CD4-positive, alpha-beta T cell treated with Interleukin-1 beta for 1 hour (primary cell): ENCODE measurements around the gene ANXA2R.

Source experiments
- DNase-seq, 2 donors: peaks; one replicate each; pipeline ENCODE4 v3.0.0-alpha.2; 2020 to 2022

The ANXA2R gene

DNA sequence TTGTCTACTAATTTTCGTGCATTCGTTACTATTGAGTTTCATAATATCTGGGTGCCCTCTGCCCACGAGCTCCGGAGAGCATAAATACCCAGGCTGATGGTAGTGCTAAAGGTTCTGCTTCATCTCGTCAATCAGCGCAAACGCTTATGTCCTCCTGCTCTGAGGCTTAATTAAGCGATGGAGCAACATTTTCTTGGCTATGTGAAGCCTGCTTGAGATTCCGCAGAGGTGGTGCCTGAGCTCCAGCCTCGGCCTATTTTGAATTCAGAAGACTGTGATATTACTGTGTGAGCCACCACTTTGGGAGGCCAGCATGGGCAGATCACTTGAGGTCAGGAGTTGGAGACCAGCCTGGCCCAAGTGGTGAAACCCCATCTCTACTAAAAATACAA is 44.8 kb downstream of the ANXA2R start:
- DNase-seq: no peak

DNA sequence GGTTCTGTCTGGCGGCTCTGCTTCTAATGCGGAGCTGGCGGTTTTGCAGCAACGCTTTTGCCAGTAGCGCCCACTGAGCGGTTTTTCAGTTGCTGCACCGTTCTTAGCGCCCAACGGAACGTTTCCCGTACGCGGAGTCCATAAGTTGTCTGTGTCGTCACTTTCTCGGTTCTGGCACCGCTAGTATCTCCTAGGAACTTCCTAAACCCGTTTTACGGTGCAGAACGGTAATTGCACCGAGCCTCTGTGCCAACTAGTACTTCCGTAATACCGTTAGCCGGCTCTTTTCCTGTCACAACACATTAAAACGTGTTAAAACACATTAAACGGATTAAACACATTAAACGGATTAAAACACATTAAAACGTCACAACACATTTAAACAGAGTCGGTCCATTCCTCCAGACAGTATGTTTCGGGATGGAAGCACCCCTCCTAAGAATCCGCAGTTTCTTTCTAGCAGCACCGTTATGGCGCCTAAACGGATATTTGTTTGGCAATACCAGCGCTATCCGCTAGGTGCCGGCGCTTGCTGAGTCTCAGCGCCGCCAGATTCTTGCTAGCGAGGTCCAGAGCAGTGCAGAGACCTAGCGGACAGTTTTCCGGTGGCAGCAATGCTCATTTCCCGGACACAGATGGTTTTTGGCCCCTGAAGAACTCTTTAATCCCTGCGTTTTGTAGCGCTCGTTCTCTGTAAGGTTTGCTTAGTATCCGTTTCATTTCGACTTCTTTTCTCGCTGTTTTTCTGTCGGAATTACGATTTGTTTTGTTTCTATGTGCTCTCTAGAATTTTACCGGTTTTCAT is 45.4 kb downstream of the ANXA2R start:
- peak; percentile 89 to 92 for DNase-seq

DNA sequence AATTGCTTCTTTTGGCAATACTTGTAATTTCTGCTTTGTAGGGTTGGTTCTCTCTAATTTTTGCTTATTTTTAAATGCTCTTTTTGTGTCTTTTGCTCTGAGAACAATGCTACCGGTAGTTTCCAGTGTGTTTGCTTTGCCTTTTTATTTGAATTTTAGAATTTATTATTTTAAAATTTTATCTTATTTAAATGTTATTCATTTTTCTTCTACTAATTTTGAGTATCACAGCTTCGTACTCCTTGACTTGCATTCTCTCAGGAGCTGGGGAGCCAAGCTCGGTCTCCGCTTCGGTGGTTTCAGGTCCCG is 45.9 kb downstream of the ANXA2R start:
- no peak for DNase-seq

DNA sequence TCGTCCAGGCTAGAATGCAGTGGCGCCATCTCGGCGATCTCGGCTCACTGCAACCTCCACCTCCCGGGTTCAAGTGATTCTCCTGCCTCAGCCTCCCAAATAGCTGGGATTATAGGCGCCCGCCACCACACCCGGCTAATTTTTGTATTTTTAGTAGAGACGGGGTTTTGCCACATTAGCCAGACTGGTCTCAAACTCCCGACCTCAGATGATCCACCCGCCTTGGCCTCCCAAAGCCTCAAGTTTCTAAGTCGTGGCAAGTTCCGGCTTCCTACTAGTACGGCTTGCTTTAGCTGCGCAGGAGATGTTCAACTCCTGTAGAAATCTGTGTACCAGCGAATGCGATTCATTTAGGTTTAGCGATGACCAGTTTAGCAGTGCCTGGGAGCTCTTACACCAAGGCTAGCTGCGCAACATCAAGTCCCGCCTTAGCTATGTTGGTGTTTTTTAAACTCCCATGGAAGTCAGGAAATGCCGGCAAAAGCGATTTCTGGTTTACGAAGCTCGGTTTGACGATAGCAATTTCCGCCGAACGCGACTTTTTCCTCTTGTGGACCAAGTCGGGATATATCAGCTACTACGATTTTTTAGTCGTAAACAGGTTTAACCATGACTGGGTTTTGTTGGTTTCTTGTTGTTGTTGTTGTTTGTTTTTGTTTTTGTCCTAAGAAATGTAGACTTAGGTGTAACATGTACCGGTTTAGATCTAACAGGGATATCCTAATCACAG is 46.4 kb downstream of the ANXA2R start:
- DNase-seq: peak; percentile 70 to 75

DNA sequence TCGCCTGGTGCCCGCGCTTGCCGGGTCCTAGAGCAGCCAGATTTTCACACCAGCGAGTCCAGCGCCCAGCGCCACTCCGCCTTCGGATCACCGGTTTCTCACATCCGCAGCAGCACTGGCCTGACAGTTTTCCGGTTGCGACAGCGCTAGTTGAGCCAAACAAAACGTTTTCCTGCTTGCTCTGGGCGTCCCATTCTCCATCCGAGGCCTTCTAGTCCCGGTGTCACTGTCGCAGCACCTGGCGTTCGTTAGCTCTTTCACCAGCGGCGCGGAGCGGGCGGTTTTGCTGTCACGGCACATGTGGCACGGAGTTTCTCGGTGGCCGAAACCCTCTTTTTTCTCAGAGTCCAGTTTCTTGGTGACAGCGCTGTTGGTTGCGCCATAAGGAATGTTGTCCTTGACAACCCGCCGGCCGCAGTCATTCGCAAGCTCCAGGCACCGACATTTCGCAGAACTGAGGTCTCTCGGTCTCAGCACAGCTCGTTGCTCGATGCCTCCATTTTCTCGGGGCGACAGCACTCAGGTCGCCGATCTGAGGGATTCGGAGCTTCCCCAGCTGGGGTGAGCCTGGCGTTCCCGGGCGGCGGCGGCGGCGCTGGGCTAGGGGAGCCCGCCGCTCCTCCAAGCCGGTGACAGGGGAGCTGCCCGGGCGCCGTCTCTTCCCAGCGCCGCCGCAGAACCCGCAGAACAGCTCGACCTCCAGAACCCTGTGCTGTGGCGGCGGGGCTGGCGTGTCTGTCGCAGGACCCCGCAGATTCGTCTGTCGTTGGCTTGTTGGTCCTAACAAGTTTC is 47.8 kb downstream of the ANXA2R start:
- peak; percentile 82 to 88 for DNase-seq

DNA sequence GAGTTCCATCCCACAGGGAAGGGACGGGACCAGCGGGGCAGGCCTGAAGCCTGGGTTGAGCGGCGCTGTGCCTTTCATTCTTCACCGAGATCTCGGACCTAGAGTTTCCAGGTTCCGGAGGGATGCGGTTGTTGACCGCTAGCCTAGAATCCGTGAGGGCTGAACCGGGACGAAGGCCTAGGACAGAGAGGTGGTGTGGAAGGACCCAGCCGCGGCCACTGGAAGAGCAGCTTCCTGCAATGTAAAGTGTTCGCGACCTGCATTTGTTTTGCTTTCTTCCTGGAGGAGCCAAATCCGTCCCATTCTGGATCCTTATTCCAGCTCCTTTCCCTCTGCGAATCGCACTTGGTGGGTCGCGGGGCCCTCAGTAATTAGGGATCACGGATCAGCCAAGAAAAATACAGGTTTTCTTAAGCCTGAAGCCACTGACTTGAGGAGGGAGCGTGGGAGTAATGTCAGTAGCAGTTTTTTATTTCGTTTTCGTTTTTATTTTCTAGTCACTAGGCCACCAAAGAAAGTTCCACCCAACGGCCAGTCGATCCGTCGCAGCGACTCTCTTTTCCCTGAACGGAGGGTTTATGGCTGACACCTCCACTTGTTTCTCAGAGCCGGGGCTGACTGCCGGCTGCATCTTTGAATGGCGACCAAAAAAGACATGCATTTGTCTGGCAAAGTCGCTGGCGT is 48.6 kb downstream of the ANXA2R start:
- DNase-seq: peak in 1 of 2 donors; percentile 7

DNA sequence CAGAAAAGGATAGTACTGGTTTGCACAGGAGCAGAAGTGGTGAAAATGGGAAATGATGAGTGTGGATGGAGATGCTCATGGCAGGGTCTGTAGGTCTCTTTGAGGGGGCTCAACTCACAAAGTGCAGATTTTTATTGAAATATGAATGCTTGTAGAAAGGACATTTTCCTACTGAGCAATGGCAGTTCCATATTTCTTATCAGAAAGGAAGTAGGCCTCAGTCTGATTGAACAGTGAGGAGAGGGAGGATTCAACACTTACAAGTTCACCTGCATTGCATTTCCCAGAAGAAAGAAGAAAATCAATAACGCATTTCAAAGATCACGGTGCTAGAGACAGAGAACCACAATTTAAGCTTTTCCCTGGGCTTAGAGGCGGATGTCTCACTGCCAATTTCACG is 49.2 kb downstream of the ANXA2R start:
- no peak for DNase-seq
